Measurements from ENCODE around the gene RETREG1.
"Not testable (repeated sequence)": the region's sequence is repeated elsewhere in the genome, so short reads cannot be mapped to it uniquely, and the experiment has no call there.

DNA sequence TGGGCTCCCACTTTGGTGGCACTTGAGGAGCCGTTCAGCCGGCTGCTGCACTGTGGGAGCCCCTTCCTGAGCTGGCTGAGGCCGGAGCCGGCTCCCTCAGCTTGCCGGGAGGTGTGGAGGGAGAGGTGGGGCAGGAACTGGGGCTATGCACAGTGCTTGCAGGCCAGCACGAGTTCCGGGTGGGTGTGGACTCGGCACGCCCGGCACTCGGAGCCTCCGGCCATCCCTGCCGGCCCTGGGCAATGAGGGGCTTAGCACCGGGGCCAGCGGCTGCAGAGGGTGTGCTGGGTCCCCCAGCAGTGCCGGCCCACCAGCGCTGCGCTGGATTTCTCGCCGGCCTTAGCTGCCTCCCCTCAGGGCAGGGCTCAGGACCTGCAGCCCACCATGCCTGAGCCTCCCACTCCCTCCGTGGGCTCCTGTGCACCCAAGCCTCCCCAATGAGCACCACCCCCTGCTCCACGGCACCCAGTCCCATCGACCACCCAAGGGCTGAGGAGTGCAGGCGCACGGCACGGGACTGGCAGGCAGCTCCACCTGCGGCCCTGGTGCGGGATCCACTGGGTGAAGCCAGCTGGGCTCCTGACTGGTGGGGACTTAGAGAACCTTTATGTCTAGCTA is 180.6 kb downstream of the RETREG1 start:
- TF ChIP-seq, protein P1, sequence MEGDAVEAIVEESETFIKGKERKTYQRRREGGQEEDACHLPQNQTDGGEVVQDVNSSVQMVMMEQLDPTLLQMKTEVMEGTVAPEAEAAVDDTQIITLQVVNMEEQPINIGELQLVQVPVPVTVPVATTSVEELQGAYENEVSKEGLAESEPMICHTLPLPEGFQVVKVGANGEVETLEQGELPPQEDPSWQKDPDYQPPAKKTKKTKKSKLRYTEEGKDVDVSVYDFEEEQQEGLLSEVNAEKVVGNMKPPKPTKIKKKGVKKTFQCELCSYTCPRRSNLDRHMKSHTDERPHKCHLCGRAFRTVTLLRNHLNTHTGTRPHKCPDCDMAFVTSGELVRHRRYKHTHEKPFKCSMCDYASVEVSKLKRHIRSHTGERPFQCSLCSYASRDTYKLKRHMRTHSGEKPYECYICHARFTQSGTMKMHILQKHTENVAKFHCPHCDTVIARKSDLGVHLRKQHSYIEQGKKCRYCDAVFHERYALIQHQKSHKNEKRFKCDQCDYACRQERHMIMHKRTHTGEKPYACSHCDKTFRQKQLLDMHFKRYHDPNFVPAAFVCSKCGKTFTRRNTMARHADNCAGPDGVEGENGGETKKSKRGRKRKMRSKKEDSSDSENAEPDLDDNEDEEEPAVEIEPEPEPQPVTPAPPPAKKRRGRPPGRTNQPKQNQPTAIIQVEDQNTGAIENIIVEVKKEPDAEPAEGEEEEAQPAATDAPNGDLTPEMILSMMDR (IDR thresholded peaks at IDR 0.05): not testable (repeated sequence)
- not testable (repeated sequence) for TF ChIP-seq EZH2, EZH2phosphoT487 (IDR thresholded peaks at IDR 0.05)

All from neural progenitor cell (in vitro differentiated cells).